A673 (cell line): ENCODE data around the gene HAAO.

ENCODE experiments used
- EZH2 ChIP-seq: fragments of 200-600 bp; sonication (generic); IDR thresholded peaks from 2 replicates; pipeline ENCODE4 v1.6.1; 2017; ENCODE audit warnings: borderline replicate concordance, low read depth, mild to moderate bottlenecking, mixed read lengths, antibody characterized with exemption, low read length; ENCODE audit not compliant: poor library complexity, severe bottlenecking
- TF ChIP-seq, protein P1 (sequence below): fragments of 300-800, 200-600 bp; sonication (generic); conservative IDR thresholded peaks from 2 replicates; pipeline ENCODE4 v1.5.1; 2017; ENCODE audit warnings: low read depth, mild to moderate bottlenecking, antibody characterized with exemption, low read length, moderate library complexity, mixed read lengths

DNA sequence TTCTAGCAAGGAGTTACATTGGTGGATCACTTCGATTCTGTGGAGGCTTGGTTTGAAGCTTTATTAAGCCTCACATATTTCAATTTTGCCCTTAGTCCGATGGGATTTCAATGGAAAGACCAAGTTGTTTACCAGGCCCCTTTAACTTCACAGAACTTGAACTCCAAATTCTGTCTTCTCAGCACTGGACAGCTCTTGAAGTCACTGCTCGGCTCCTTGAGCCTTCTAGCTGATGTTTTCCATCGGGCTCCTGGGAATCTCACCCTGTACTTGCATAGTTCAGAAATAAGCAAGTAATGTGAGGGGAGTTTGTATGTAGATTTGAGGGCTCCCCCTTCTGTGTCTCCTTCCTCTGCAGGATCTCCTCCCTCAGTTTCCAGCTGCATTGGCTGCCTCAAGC is 43.5 kb downstream of the HAAO start:
- TF ChIP-seq, protein P1, sequence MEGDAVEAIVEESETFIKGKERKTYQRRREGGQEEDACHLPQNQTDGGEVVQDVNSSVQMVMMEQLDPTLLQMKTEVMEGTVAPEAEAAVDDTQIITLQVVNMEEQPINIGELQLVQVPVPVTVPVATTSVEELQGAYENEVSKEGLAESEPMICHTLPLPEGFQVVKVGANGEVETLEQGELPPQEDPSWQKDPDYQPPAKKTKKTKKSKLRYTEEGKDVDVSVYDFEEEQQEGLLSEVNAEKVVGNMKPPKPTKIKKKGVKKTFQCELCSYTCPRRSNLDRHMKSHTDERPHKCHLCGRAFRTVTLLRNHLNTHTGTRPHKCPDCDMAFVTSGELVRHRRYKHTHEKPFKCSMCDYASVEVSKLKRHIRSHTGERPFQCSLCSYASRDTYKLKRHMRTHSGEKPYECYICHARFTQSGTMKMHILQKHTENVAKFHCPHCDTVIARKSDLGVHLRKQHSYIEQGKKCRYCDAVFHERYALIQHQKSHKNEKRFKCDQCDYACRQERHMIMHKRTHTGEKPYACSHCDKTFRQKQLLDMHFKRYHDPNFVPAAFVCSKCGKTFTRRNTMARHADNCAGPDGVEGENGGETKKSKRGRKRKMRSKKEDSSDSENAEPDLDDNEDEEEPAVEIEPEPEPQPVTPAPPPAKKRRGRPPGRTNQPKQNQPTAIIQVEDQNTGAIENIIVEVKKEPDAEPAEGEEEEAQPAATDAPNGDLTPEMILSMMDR: no peak
- no peak for TF ChIP-seq EZH2
